HepG2 (cell line): ENCODE measurements around the gene NUDCD3. TPM values are rescaled to one million over a fixed set of nuclear protein-coding genes. Genes with fewer than 3 reads are reported as not detected.

Source experiments
- ATAC-seq: fragments of 200-7000 bp; cut with Tn5 transposase; 3 replicates; pipeline ENCODE4 v1.9.1; 2020; ENCODE audit warnings: mild to moderate bottlenecking, moderate library complexity
- BruUV-seq: library from RNA; stranded (reverse); fragments of 400-500 nt; replicated peaks from 2 replicates; lab custom pipeline; 2021; lab: Mats Ljungman, UMichigan
- CTCF ChIA-PET: fragments of 300-600 bp; formaldehyde crosslinking; extraction: SDS; loops from one replicate; lab custom pipeline; 2021; ENCODE audit warnings: low total read pairs, inconsistent platforms, low intra/inter-chr PET ratio; lab: Yijun Ruan, JAX
- POLR2A ChIA-PET: fragments of 350-600 bp; sonication (Branson Sonifier 250); formaldehyde crosslinking; loops from one replicate; lab custom pipeline; 2020; ENCODE audit warnings: antibody characterized with exemption, inconsistent platforms; lab: Yijun Ruan, JAX
- DNase-seq: peaks from one replicate; pipeline ENCODE4 v3.0.0-alpha.2; 2015; ENCODE audit warnings: low spot score
- FAIRE-seq: peaks from 3 replicates; lab custom pipeline; 2011; peaks lifted over from hg19 to GRCh38; lab: Jason Lieb, UNC
- H2AFZ ChIP-seq: one replicate; pipeline ENCODE4 v1.6.1; 2011; ENCODE audit warnings: low read length, inconsistent platforms
- H3K27ac ChIP-seq: fragments of 300-600 bp; 3 replicates; pipeline ENCODE4 v1.8.0; 2011; ENCODE audit warnings: mixed run types, mild to moderate bottlenecking, mixed read lengths, low read length, inconsistent platforms; ENCODE audit not compliant: insufficient read depth; ENCODE audit errors: extremely low read length
- H3K27me3 ChIP-seq, 2 experiments: fragments of 200-600 bp in 1 of 2; 2 replicates in 1 of 2; 3 replicates in 1 of 2; pipeline versions ENCODE4 v1.6.0 to v1.8.0; 2011; ENCODE audit warnings: low read length in 2 of 2, mild to moderate bottlenecking in 2 of 2, moderate library complexity in 2 of 2, inconsistent platforms in 1 of 2; ENCODE audit not compliant: insufficient read depth in 2 of 2, control insufficient read depth in 1 of 2
- H3K36me3 ChIP-seq, 2 experiments: fragments of 200-600 bp in 1 of 2; replicated peaks in 1 of 2; 2 replicates in 1 of 2; 3 replicates in 1 of 2; pipeline versions ENCODE4 v1.5.1 to v1.8.0; 2011; ENCODE audit warnings: low read length in 2 of 2, inconsistent platforms in 1 of 2; ENCODE audit not compliant: insufficient read depth in 2 of 2, control insufficient read depth in 1 of 2
- H3K4me1 ChIP-seq: 2 replicates; pipeline ENCODE4 v1.5.1; 2012; ENCODE audit warnings: low read length, inconsistent platforms; ENCODE audit not compliant: insufficient read depth
- H3K4me2 ChIP-seq: 2 replicates; pipeline ENCODE4 v1.6.0; 2011; ENCODE audit warnings: low read depth, low read length, inconsistent platforms
- H3K4me3 ChIP-seq, 3 experiments: fragments of 200-600 bp in 1 of 3; sonication (generic), shearing (Covaris generic) in 1 of 3; replicated peaks in 1 of 3; 2 replicates each; pipeline ENCODE4 v1.5.1; 2011 to 2016; ENCODE audit warnings: low read length in 3 of 3, inconsistent platforms in 2 of 3, low read depth in 2 of 3, mild to moderate bottlenecking in 2 of 3, control low read depth in 1 of 3, mixed read lengths in 1 of 3; ENCODE audit not compliant: insufficient read depth in 1 of 3
- H3K79me2 ChIP-seq: one replicate; pipeline ENCODE4 v1.6.1; 2011; ENCODE audit warnings: low read length, inconsistent platforms; ENCODE audit not compliant: insufficient read depth
- H3K9ac ChIP-seq: 2 replicates; pipeline ENCODE4 v1.6.0; 2011; ENCODE audit warnings: mild to moderate bottlenecking, low read depth, low read length, inconsistent platforms; ENCODE audit not compliant: insufficient read depth
- H3K9me3 ChIP-seq: 2 replicates; pipeline ENCODE4 v1.5.1; 2012; ENCODE audit warnings: mild to moderate bottlenecking, low read length
- H4K20me1 ChIP-seq: 2 replicates; pipeline ENCODE4 v1.6.0; 2011; ENCODE audit warnings: inconsistent platforms, mild to moderate bottlenecking, low read length, moderate library complexity; ENCODE audit not compliant: insufficient read depth
- KDM5A ChIP-seq: fragments of 200-600 bp; sonication (generic); IDR thresholded peaks from 2 replicates; pipeline ENCODE4 v1.7.0; 2018; ENCODE audit warnings: antibody characterized with exemption, mild to moderate bottlenecking, low read length, borderline replicate concordance
- MBNL3 ChIP-seq: fragments of 250-450 bp; sonication (Bioruptor Pico); conservative IDR thresholded peaks from 2 replicates; pipeline ENCODE4 v1.8.0; 2022; ENCODE audit warnings: mild to moderate bottlenecking, inconsistent platforms
- PRMT3 ChIP-seq: sonication (generic); formaldehyde crosslinking; IDR thresholded peaks from 2 replicates; pipeline ENCODE4 v1.8.1; 2022; ENCODE audit warnings: low read depth, mild to moderate bottlenecking, moderate library complexity, missing genetic modification reagents, borderline replicate concordance
- RBFOX2 ChIP-seq: fragments of 200-400 bp; formaldehyde crosslinking; IDR thresholded peaks from 2 replicates; pipeline ENCODE4 v1.6.1; 2017; ENCODE audit warnings: low read depth, mild to moderate bottlenecking, low read length
- WGBS: methylation state at CpG from one replicate; pipeline ENCODE4 v1.1.6; 2017; ENCODE audit warnings: low lambda C conversion rate; 5-methylcytosine and 5-hydroxymethylcytosine counted together
- in situ Hi-C: cut with HindIII; loops from 2 replicates; pipeline ENCODE4 v1.10.0; 2017; ENCODE audit warnings: low pct_unique_long_range_greater_than_20kb; ENCODE audit not compliant: extremely low pct_ligation_motif_present
- intact Hi-C: fragments of 100-400 bp; cut with micrococcal nuclease; formaldehyde crosslinking; loops from one replicate; pipeline ENCODE4 v1.10.0; 2022; ENCODE audit not compliant: unreplicated experiment
- polyA plus RNA-seq, 8 experiments: library from polyadenylated mRNA; depleted of rRNA in 3 of 8; stranded (reverse) in 7 of 8; unstranded in 1 of 8; fragments of >200 nt; fragmentation: Illumina TruSeq in 4 of 8; extraction: Trizol in 4 of 8; gene quantifications; 2 replicates each; pipeline versions ENCODE4 v1.2.1 to v1.2.3, GENCODE V29; 2011 to 2016; ENCODE audit warnings: low read depth in 4 of 8, missing spikeins in 1 of 8, mixed read lengths in 1 of 8; ENCODE audit not compliant: insufficient read depth in 1 of 8
- total RNA-seq, 5 experiments: library from RNA; depleted of rRNA; stranded (reverse); fragments of >200 nt; fragmentation: Illumina TruSeq; extraction: Trizol; gene quantifications; 2 replicates each; pipeline ENCODE4 v1.2.3, GENCODE V29; 2016; ENCODE audit warnings: low read depth in 1 of 5
- TF ChIP-seq, protein P1 (sequence below): sonication (generic); formaldehyde crosslinking; conservative IDR thresholded peaks from 2 replicates; pipeline ENCODE4 v1.8.0; 2022; ENCODE audit warnings: mild to moderate bottlenecking, moderate library complexity, missing genetic modification reagents
- TF ChIP-seq, protein P2 (sequence below): IDR thresholded peaks from 2 replicates; pipeline ENCODE4 v1.6.1; 2016; ENCODE audit warnings: low read depth, borderline replicate concordance
- TF ChIP-seq, protein P3 (sequence below): sonication (generic); formaldehyde crosslinking; IDR thresholded peaks from 2 replicates; pipeline ENCODE4 v1.8.1; 2023; ENCODE audit warnings: mild to moderate bottlenecking, missing genetic modification reagents, borderline replicate concordance

The NUDCD3 gene
- total and polyA plus RNA-seq, 2 of the 13 experiments (the other 11 are each of a cell fraction or from before 2014, with no cell fraction given): 20.8 to 49.9 TPM

DNA sequence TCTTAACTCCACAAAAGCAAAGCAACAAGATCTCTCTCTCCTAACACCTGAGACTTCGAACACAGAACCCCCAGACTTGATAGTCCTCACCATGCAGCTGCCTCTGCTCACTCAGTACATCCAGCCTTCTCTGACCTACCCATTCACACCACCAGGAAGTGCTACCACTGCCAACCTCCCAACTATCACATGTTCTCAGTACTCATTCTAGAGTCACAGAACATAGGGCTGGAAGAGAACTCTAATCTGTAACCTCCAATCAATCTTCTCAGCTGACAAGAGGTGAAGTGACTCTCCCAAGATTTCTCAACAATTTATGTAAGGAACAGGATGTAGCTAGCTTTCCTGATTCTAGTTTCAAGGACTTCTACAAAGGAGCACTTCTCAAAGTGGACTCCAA lies 3.8 kb downstream of the NUDCD3 start:
- POLR2A ChIA-PET: no interaction called here
- FAIRE-seq (no peak), DNase-seq (no peak), ATAC-seq (0 out of 3 replicates have a peak, but pooled peaks have one; percentile 14)
- CTCF ChIA-PET: no interaction called here
- H3K27me3 ChIP-seq: no peaks in the 10 kb centered on the region; a peak in 1 of 5 replicates
- H3K4me2 ChIP-seq: 0 out of 2 replicates have a peak overlapping the region, but pooled peaks have one; percentile 10
- no peaks in the 10 kb centered on the region; the same call in 1 of the 2 replicates for H3K9me3 ChIP-seq
- no peak overlapping the region for H3K9ac ChIP-seq
- H3K36me3 ChIP-seq: peaks cover 18 to 43% of the 10 kb centered on the region in 2 experiments
- no peak for TF ChIP-seq MBNL3 (CRISPR knock-in tag)
- TF ChIP-seq, protein P1, sequence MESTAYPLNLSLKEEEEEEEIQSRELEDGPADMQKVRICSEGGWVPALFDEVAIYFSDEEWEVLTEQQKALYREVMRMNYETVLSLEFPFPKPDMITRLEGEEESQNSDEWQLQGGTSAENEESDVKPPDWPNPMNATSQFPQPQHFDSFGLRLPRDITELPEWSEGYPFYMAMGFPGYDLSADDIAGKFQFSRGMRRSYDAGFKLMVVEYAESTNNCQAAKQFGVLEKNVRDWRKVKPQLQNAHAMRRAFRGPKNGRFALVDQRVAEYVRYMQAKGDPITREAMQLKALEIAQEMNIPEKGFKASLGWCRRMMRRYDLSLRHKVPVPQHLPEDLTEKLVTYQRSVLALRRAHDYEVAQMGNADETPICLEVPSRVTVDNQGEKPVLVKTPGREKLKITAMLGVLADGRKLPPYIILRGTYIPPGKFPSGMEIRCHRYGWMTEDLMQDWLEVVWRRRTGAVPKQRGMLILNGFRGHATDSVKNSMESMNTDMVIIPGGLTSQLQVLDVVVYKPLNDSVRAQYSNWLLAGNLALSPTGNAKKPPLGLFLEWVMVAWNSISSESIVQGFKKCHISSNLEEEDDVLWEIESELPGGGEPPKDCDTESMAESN (CRISPR knock-in tag): no peak
- TF ChIP-seq KDM5A: no peak
- TF ChIP-seq, protein P2, sequence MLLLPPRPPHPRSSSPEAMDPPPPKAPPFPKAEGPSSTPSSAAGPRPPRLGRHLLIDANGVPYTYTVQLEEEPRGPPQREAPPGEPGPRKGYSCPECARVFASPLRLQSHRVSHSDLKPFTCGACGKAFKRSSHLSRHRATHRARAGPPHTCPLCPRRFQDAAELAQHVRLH (CRISPR knock-in tag): no peak
- no peak for TF ChIP-seq PRMT3 (CRISPR knock-in tag)
- no TSS peak for BruUV-seq
- peaks cover 43% of the 10 kb centered on the region for H3K79me2 ChIP-seq
- H4K20me1 ChIP-seq: no peaks in the 10 kb centered on the region
- H3K4me3 ChIP-seq: no peak overlapping the region
- in situ Hi-C loops: no loop called here
- peaks cover 51% of the 10 kb centered on the region for H3K4me1 ChIP-seq
- 92% methylated on average over 1 of the region's 1 CpG for WGBS
- H3K27ac ChIP-seq: no peak overlapping the region
- intact Hi-C loops: no loop called here
- no peak overlapping the region for H2AFZ ChIP-seq

DNA sequence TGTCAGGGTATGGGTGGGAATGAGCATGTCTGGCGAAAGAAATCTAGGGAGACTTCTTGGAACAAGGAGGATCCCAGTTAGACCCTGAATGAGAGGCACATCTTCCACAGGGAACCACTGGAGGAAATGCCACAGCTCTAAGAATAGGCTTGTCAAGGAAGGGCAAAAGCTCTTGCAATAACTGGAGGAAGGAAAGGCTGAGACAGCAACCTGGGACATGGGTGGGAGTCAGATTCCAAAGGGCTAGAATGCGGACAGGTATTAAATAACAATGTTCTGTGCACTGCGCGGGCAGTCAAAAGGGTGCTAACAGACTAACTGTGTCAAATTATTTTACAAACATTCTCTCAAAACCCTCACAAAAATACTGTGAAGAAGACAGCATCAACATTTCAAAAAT lies 4.5 kb downstream of the NUDCD3 start:
- H4K20me1 ChIP-seq: no peaks in the 10 kb centered on the region
- H3K27me3 ChIP-seq: no peaks in the 10 kb centered on the region; a peak in 1 of 5 replicates
- ChIA-PET POLR2A (no interaction called here), CTCF (no interaction called here)
- H3K4me3 ChIP-seq: no peak overlapping the region
- ATAC-seq (no peak), FAIRE-seq (no peak), DNase-seq (no peak)
- 97% methylated on average over 4 of the region's 4 CpGs for WGBS
- no peak overlapping the region for H3K4me2 ChIP-seq
- intact Hi-C loops: no loop called here
- in situ Hi-C loops: no loop called here
- peaks cover 43% of the 10 kb centered on the region for H3K79me2 ChIP-seq
- peaks cover 44% of the 10 kb centered on the region for H3K4me1 ChIP-seq
- peaks cover 18 to 50% of the 10 kb centered on the region in 2 experiments for H3K36me3 ChIP-seq
- TF ChIP-seq, protein P3, sequence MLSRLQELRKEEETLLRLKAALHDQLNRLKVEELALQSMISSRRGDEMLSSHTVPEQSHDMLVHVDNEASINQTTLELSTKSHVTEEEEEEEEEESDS: no peak
- TF ChIP-seq RBFOX2: peak; percentile 20; the same call in 1 of the 2 replicates
- H3K9me3 ChIP-seq: no peaks in the 10 kb centered on the region; the same call in 1 of the 2 replicates
- no TSS peak for BruUV-seq
- no peak overlapping the region for H3K9ac ChIP-seq
- no peak overlapping the region for H3K27ac ChIP-seq
- H2AFZ ChIP-seq: no peak overlapping the region
